ENCODE measurements around the gene PCNX3. TPM values are rescaled to one million over a fixed set of nuclear protein-coding genes. Genes with fewer than 3 reads are reported as not detected.

Gene PCNX3
- total RNA-seq, 2 donors from 2014 or later = 15.1 to 16.7 TPM

GRCh38 chr11:65578667-65579066 lies 36.9 kb upstream of the PCNX3 start:
- intact Hi-C loops (cut with DNase I) = loop anchor here in 1 of 2 donors (5.0 kb wide), 1 partner anchor 34 kb away; the partner anchor contains the start of gene MAP3K11
- ATAC-seq = no peak
- no peak for DNase-seq

- intact Hi-C loops (cut with DNase I) = loop anchor here in 1 of 2 donors (5.0 kb wide), 1 partner anchor 33 kb away; the partner anchor contains the start of gene MAP3K11
- no peak for DNase-seq
- no peak for ATAC-seq
These were observed 36.3 kb upstream of the PCNX3 start for GRCh38 chr11:65579291-65579690.

GRCh38 chr11:65580031-65580692 lies 35.4 kb upstream of the PCNX3 start:
- ATAC-seq (no peak), DNase-seq (no peak)
- intact Hi-C loops (cut with DNase I) = no loop called here

GRCh38 chr11:65580756-65581155 lies 34.8 kb upstream of the PCNX3 start:
- DNase-seq = no peak
- intact Hi-C loops (cut with DNase I) = no loop called here
- no peak for ATAC-seq

- DNase-seq = no peak
- intact Hi-C loops (cut with DNase I) = no loop called here
- ATAC-seq = no peak
These were observed 33.6 kb upstream of the PCNX3 start for GRCh38 chr11:65581928-65582327.

GRCh38 chr11:65583589-65583988 lies 32.0 kb upstream of the PCNX3 start:
- intact Hi-C loops (cut with DNase I) = no loop called here
- ATAC-seq (no peak), DNase-seq (no peak)

GRCh38 chr11:65584106-65584505 lies 31.5 kb upstream of the PCNX3 start:
- no peak for DNase-seq

GRCh38 chr11:65584723-65585171 lies 30.8 kb upstream of the PCNX3 start:
- DNase-seq = peak; percentile 31
- peak in 1 of 2 donors; percentile 6 for ATAC-seq
- intact Hi-C loops (cut with DNase I) = no loop called here

More at GRCh38 chr11:65584106-65584505, 31.5 kb upstream of the PCNX3 start:
- ATAC-seq = no peak
- intact Hi-C loops (cut with DNase I) = no loop called here

GRCh38 chr11:65585396-65586246 lies 30.0 kb upstream of the PCNX3 start:
- intact Hi-C loops (cut with DNase I) = no loop called here
- DNase-seq = no peak
- ATAC-seq = no peak

GRCh38 chr11:65586247-65586630 lies 29.3 kb upstream of the PCNX3 start:
- ATAC-seq (no peak), DNase-seq (no peak)
- intact Hi-C loops (cut with DNase I) = no loop called here

GRCh38 chr11:65586676-65587075 lies 28.9 kb upstream of the PCNX3 start:
- DNase-seq = no peak
- intact Hi-C loops (cut with DNase I) = no loop called here
- peak; percentile 3 to 48 for ATAC-seq

GRCh38 chr11:65588199-65589054 lies 27.1 kb upstream of the PCNX3 start:
- intact Hi-C loops (cut with DNase I) = loop anchor here in 1 of 2 donors (2.0 kb wide), 1 partner anchor 48 kb away; no protein-coding TSS in a partner anchor
- ATAC-seq = peak; percentile 44 to 45
- no peak for DNase-seq

GRCh38 chr11:65589444-65590239 lies 25.9 kb upstream of the PCNX3 start:
- no peak for ATAC-seq
- DNase-seq = no peak
- intact Hi-C loops (cut with DNase I) = loop anchor here (2.0 to 10.0 kb wide), 2 partner anchors 45 to 49 kb away; no protein-coding TSS in a partner anchor

- no peak for DNase-seq
- ATAC-seq = no peak
- intact Hi-C loops (cut with DNase I) = loop anchor here in 1 of 2 donors (10.0 kb wide), 1 partner anchor 45 kb away; no protein-coding TSS in a partner anchor
These were observed 25.3 kb upstream of the PCNX3 start for GRCh38 chr11:65590240-65590738.

GRCh38 chr11:65591939-65592857 lies 23.4 kb upstream of the PCNX3 start:
- peak; percentile 16 to 25 for ATAC-seq
- intact Hi-C loops (cut with DNase I) = loop anchor here in 1 of 2 donors (10.0 kb wide), 1 partner anchor 47 kb away; no protein-coding TSS in a partner anchor
- DNase-seq = peak; percentile 77

GRCh38 chr11:65592858-65593517 lies 22.6 kb upstream of the PCNX3 start:
- DNase-seq (no peak), ATAC-seq (no peak)
- intact Hi-C loops (cut with DNase I) = loop anchor here in 1 of 2 donors (10.0 kb wide), 1 partner anchor 48 kb away; no protein-coding TSS in a partner anchor
